HG03469 (cell line): ENCODE data around the gene FIBCD1.
"Not testable (repeated sequence)": the region's sequence is repeated elsewhere in the genome, so short reads cannot be mapped to it uniquely, and the experiment has no call there.

Source experiments
- ATAC-seq: cut with Tn5 transposase; IDR thresholded peaks from one replicate; pipeline ENCODE4 v1.9.1; 2021; ENCODE audit warnings: mild to moderate bottlenecking, moderate library complexity, moderate number of reproducible peaks; ENCODE audit not compliant: unreplicated experiment

The FIBCD1 gene

GRCh38 chr9:130955947-130956621, 17.0 kb upstream of the FIBCD1 start:
- no peak for ATAC-seq

- ATAC-seq = not testable (repeated sequence)
Observed at GRCh38 chr9:130954925-130955324, 15.9 kb upstream of the FIBCD1 start.

GRCh38 chr9:130954317-130954716, 15.3 kb upstream of the FIBCD1 start:
- no peak for ATAC-seq

GRCh38 chr9:130952065-130952762, 13.2 kb upstream of the FIBCD1 start:
- ATAC-seq = no peak

- no peak for ATAC-seq
Observed at GRCh38 chr9:130950039-130950311, 10.9 kb upstream of the FIBCD1 start.

GRCh38 chr9:130949188-130950038, 10.4 kb upstream of the FIBCD1 start:
- no peak for ATAC-seq

- no peak for ATAC-seq
Observed at GRCh38 chr9:130948266-130948665, 9.2 kb upstream of the FIBCD1 start.

- no peak for ATAC-seq
Observed at GRCh38 chr9:130947618-130948140, 8.6 kb upstream of the FIBCD1 start.

- no peak for ATAC-seq
Observed at GRCh38 chr9:130946766-130947617, 7.9 kb upstream of the FIBCD1 start.

- ATAC-seq = no peak
Observed at GRCh38 chr9:130945173-130945572, 6.1 kb upstream of the FIBCD1 start.

GRCh38 chr9:130944510-130945058, 5.5 kb upstream of the FIBCD1 start:
- no peak for ATAC-seq

GRCh38 chr9:130943777-130944176, 4.7 kb upstream of the FIBCD1 start:
- ATAC-seq = no peak

GRCh38 chr9:130943221-130943620, 4.2 kb upstream of the FIBCD1 start:
- ATAC-seq = no peak

- no peak for ATAC-seq
Observed at GRCh38 chr9:130942679-130943078, 3.6 kb upstream of the FIBCD1 start.

- no peak for ATAC-seq
Observed at GRCh38 chr9:130942084-130942483, 3.0 kb upstream of the FIBCD1 start.

GRCh38 chr9:130940693-130941576, 1.9 kb upstream of the FIBCD1 start:
- no peak for ATAC-seq

GRCh38 chr9:130940027-130940549, 1.0 kb upstream of the FIBCD1 start:
- ATAC-seq = no peak

GRCh38 chr9:130939405-130940026, 469 bp upstream of the FIBCD1 start:
- no peak for ATAC-seq

GRCh38 chr9:130938184-130938651, 829 bp downstream of the FIBCD1 start:
- no peak for ATAC-seq
